ENCODE measurements around the gene CAMTA1.

GRCh38 chr1:7513081-7513480 lies 727.8 kb downstream of the CAMTA1 start:
- TF ChIP-seq CTCF (IDR thresholded peaks at IDR 0.05) (no peak), POLR2A (IDR thresholded peaks at IDR 0.05) (no peak)
